Ascending aorta (tissue), 2 donors: Measurements from ENCODE around the gene PRRC2A. TPM values are rescaled to one million over a fixed set of nuclear protein-coding genes. Genes with fewer than 3 reads are reported as not detected.
A peak's percentile ranks its signal among the peaks of the same experiment; 100 is the strongest.

Experiments
- DNase-seq, 2 donors: peaks; one replicate each; pipeline ENCODE4 v3.0.0-alpha.2; 2019; ENCODE audit warnings: low spot score in 2 of 2
- H3K27ac ChIP-seq, 2 donors: fragments of 200-600 bp; sonication (generic); one replicate each; pipeline ENCODE4 v1.5.1; 2016 to 2017; ENCODE audit warnings: mild to moderate bottlenecking in 1 of 2
- H3K27me3 ChIP-seq: fragments of 200-600 bp; sonication (generic); one replicate; pipeline ENCODE4 v1.5.1; 2017
- H3K36me3 ChIP-seq, 2 donors: fragments of 200-600 bp; sonication (generic); one replicate each; pipeline ENCODE4 v1.5.1; 2016
- H3K4me1 ChIP-seq, 2 donors: fragments of 200-600 bp; sonication (generic); one replicate each; pipeline ENCODE4 v1.5.1; 2016 to 2017; ENCODE audit warnings: mild to moderate bottlenecking in 1 of 2
- H3K4me3 ChIP-seq, 2 donors: fragments of 200-600 bp; sonication (generic); one replicate each; pipeline ENCODE4 v1.5.1; 2016 to 2017; ENCODE audit warnings: mild to moderate bottlenecking in 1 of 2
- H3K9me3 ChIP-seq, 2 donors: fragments of 200-600 bp; sonication (generic); one replicate each; pipeline ENCODE4 v1.5.1; 2016
- intact Hi-C: fragments of 100-400 bp; cut with DNase I; formaldehyde crosslinking; loops from one replicate; pipeline ENCODE4 v1.15.1; 2023
- total RNA-seq: library from RNA; depleted of rRNA; stranded (reverse); fragments of >200 nt; gene quantifications from one replicate; pipeline ENCODE4 v1.1.0, GENCODE V29; 2016
- TF ChIP-seq, protein P1 (sequence below), 3 experiments: fragments of 200-600 bp in 2 of 3; fragments of 450-650 bp in 1 of 3; sonication (generic) in 2 of 3; IDR thresholded peaks; one replicate each; pipeline ENCODE4 v1.5.1; 2016 to 2019; ENCODE audit warnings: antibody characterized with exemption in 3 of 3, mild to moderate bottlenecking in 1 of 3, moderate library complexity in 1 of 3

PRRC2A gene
- total RNA-seq, 1 donor from 2014 or later, result 171 TPM

DNA sequence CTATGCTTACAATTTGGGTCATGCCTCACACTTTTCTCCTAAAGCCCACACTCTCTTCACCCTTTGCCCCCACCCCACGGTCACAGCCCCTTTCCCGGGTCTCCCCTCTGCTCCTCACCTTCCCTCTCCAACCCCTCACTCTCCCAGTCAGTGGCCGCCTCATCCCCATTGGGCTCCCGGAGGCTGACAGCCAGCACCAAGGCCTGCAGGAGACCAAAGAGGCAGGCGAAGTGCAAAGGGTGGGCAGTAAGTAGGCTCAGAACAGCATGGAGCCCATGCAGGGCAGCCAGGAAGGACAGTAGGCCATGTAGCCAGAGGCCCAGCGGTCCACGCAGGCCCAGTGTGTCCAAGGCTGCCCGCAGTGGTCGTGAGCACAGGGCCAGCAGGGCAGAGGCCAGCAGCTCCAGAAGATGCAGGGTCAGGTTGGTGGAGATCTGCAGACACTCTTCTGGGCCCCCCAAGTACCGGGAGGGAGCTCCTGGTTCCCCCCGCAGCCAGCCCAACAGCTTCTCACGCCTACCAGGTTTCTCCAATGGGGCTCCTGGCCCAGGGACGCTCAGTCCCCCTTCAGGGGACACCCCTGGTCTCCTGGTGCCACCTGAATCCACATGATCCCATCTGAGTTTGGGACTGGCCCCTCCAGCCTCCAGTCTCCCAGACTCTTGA, 38.6 kb downstream of the PRRC2A start:
- DNase-seq, result no peak
- H3K9me3 ChIP-seq, result no peaks in the 10 kb centered on the region
- TF ChIP-seq, protein P1, sequence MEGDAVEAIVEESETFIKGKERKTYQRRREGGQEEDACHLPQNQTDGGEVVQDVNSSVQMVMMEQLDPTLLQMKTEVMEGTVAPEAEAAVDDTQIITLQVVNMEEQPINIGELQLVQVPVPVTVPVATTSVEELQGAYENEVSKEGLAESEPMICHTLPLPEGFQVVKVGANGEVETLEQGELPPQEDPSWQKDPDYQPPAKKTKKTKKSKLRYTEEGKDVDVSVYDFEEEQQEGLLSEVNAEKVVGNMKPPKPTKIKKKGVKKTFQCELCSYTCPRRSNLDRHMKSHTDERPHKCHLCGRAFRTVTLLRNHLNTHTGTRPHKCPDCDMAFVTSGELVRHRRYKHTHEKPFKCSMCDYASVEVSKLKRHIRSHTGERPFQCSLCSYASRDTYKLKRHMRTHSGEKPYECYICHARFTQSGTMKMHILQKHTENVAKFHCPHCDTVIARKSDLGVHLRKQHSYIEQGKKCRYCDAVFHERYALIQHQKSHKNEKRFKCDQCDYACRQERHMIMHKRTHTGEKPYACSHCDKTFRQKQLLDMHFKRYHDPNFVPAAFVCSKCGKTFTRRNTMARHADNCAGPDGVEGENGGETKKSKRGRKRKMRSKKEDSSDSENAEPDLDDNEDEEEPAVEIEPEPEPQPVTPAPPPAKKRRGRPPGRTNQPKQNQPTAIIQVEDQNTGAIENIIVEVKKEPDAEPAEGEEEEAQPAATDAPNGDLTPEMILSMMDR (IDR thresholded peaks at IDR 0.05), result no peak
- H3K27ac ChIP-seq, result peak overlapping the region; percentile 84 to 88
- peaks cover 7 to 24% of the 10 kb centered on the region in 2 donors for H3K36me3 ChIP-seq
- intact Hi-C loops, result no loop called here
- H3K4me3 ChIP-seq, result peak overlapping the region; percentile 77 to 79
- H3K4me1 ChIP-seq, result peaks cover 17 to 45% of the 10 kb centered on the region in 2 donors
- H3K27me3 ChIP-seq, result no peaks in the 10 kb centered on the region

- Histone ChIP-seq H3K9me3 (no peaks in the 10 kb centered on the region), H3K4me3 (peak overlapping the region; percentile 77 to 79), H3K36me3 (peaks cover 7 to 24% of the 10 kb centered on the region in 2 donors), H3K27me3 (no peaks in the 10 kb centered on the region), H3K4me1 (peaks cover 18 to 45% of the 10 kb centered on the region in 2 donors), H3K27ac (peak overlapping the region; percentile 84 to 88)
- DNase-seq, result no peak
- TF ChIP-seq, protein P1 (IDR thresholded peaks at IDR 0.05), result no peak
- intact Hi-C loops, result loop anchor here (5.0 to 10.0 kb wide), 3 partner anchors 515 to 1655 kb away; partner anchors contain the start of genes AGPAT1, RNF5, TAPBP and ZBTB22
Observed at GRCh38 chr6:31659649-31660380, 39.3 kb downstream of the PRRC2A start.

DNA sequence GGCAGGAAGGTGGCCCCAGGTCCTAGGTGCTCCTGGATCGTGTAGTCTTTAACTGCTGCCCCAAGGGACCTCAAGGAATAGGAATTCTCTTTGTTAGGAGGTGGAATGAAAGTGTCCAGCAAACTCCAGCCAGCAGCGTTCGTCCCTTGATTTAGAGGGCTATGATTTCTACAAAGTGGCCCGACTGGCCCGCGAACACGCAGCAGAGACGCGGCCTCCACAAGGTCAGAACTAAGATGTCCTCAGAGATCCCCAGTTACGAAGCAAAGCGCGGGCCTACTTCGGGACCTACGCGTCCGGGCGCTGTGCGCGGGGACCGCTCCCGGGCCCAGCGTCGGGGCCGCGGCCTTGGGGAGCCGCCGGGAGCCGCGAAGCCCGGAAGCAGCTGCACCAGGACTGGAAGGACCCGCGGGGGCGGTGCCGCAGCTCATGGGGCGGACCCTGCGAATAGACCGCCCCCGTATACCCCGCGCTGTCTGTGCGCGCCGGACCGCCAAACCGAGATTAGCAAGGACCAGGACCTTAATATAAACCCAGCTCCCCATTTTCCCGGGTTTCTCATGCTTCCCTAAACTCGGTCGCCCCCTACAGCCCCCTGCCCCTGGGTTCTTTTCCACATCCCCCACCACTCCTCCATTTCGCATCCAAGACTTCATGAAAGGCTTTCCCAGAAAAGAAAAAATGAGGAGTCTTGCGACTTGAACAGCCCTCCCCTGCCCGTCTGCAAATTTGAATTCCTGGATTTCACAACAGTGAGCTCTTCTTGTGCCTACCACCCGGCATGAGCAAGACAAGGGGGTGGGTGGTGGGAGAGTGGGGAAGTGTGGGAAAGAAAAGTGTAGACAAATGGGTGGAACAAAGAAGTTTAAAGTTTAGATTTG, 40.1 kb downstream of the PRRC2A start, which contains the start of gene C6orf47:
Gene C6orf47 (minus strand): TSS at position 398 of the 881 bp plus-strand sequence. CDS start 831 bp downstream, outside the sequence.
- Histone ChIP-seq H3K4me3 (peak within 1 kb of the TSS; percentile 77 to 79), H3K27me3 (no peaks in the 10 kb centered on the region), H3K27ac (peak within 1 kb of the TSS; percentile 84 to 88), H3K4me1 (peaks cover 18 to 45% of the 10 kb centered on the region in 2 donors), H3K9me3 (no peaks in the 10 kb centered on the region), H3K36me3 (peaks cover 7 to 24% of the 10 kb centered on the region in 2 donors)
- intact Hi-C loops, result loop anchor here (5.0 to 10.0 kb wide), 3 partner anchors 514 to 1654 kb away; partner anchors contain the start of genes AGPAT1, RNF5, TAPBP and ZBTB22
- peak; percentile 57 to 92 for DNase-seq
- TF ChIP-seq, protein P1 (IDR thresholded peaks at IDR 0.05), result no peak

- intact Hi-C loops, result loop anchor here (5.0 to 10.0 kb wide), 3 partner anchors 513 to 1653 kb away; partner anchors contain the start of genes AGPAT1, RNF5, TAPBP and ZBTB22
- TF ChIP-seq, protein P1 (IDR thresholded peaks at IDR 0.05), result no peak
- Histone ChIP-seq H3K27me3 (no peaks in the 10 kb centered on the region), H3K4me1 (peaks cover 18 to 46% of the 10 kb centered on the region in 2 donors), H3K36me3 (peaks cover 7 to 22% of the 10 kb centered on the region in 2 donors), H3K27ac (peak overlapping the region; percentile 84 to 88), H3K4me3 (peak overlapping the region; percentile 77 to 79), H3K9me3 (no peaks in the 10 kb centered on the region)
- no peak for DNase-seq
Observed at GRCh38 chr6:31661262-31662123, 41.0 kb downstream of the PRRC2A start.
